ENCODE measurements around the gene CDK2AP2.

The CDK2AP2 gene

GRCh38 chr11:67541198-67541597, 33.2 kb upstream of the CDK2AP2 start:
- Histone ChIP-seq H3K4me1 (ENCODE audit: control insufficient read depth, insufficient read depth, low read length) (no peaks in the 10 kb centered on the region), H3K27me3 (ENCODE audit: control insufficient read depth, insufficient read depth, low read length) (no peaks in the 10 kb centered on the region), H3K27ac (ENCODE audit: low read length) (no peak overlapping the region), H3K9me3 (ENCODE audit: control insufficient read depth, insufficient read depth, low read length) (no peaks in the 10 kb centered on the region), H3K36me3 (ENCODE audit: control insufficient read depth, insufficient read depth, low read length) (no peaks in the 10 kb centered on the region), H3K4me3 (ENCODE audit: low read length) (no peak overlapping the region; the same call in 1 of the 2 replicates)
- WGBS (ENCODE audit: insufficient coverage, insufficient read length), result no CpG with 5 or more reads among the region's 6 CpGs
- no peak for DNase-seq (ENCODE audit: low read depth, low spot score)

- Histone ChIP-seq H3K9me3 (ENCODE audit: control insufficient read depth, insufficient read depth, low read length) (0 out of 2 replicates have a peak, but pooled peaks cover 1% of the 10 kb centered on the region), H3K4me1 (ENCODE audit: control insufficient read depth, insufficient read depth, low read length) (no peaks in the 10 kb centered on the region)
These were observed 31.6 kb upstream of the CDK2AP2 start for GRCh38 chr11:67539550-67539949.

GRCh38 chr11:67538823-67539505, 31.0 kb upstream of the CDK2AP2 start:
- no CpG with 5 or more reads among the region's 10 CpGs for WGBS (ENCODE audit: insufficient coverage, insufficient read length)
- no peaks in the 10 kb centered on the region for H3K36me3 ChIP-seq (ENCODE audit: control insufficient read depth, insufficient read depth, low read length)
- H3K9me3 ChIP-seq (ENCODE audit: control insufficient read depth, insufficient read depth, low read length), result 0 out of 2 replicates have a peak, but pooled peaks cover 2% of the 10 kb centered on the region
- H3K27me3 ChIP-seq (ENCODE audit: control insufficient read depth, insufficient read depth, low read length), result no peaks in the 10 kb centered on the region
- no peaks in the 10 kb centered on the region for H3K4me1 ChIP-seq (ENCODE audit: control insufficient read depth, insufficient read depth, low read length)
- H3K4me3 ChIP-seq (ENCODE audit: low read length), result no peak overlapping the region
- DNase-seq (ENCODE audit: low read depth, low spot score), result no peak
- H3K27ac ChIP-seq (ENCODE audit: low read length), result no peak overlapping the region

More at GRCh38 chr11:67539550-67539949, 31.6 kb upstream of the CDK2AP2 start:
- no peak overlapping the region for H3K27ac ChIP-seq (ENCODE audit: low read length)
- DNase-seq (ENCODE audit: low read depth, low spot score), result no peak
- no CpG with 5 or more reads among the region's 4 CpGs for WGBS (ENCODE audit: insufficient coverage, insufficient read length)
- no peak overlapping the region for H3K4me3 ChIP-seq (ENCODE audit: low read length)
- no peaks in the 10 kb centered on the region for H3K27me3 ChIP-seq (ENCODE audit: control insufficient read depth, insufficient read depth, low read length)
- H3K36me3 ChIP-seq (ENCODE audit: control insufficient read depth, insufficient read depth, low read length), result no peaks in the 10 kb centered on the region

- H3K4me1 ChIP-seq (ENCODE audit: control insufficient read depth, insufficient read depth, low read length), result no peaks in the 10 kb centered on the region
- no peak for DNase-seq (ENCODE audit: low read depth, low spot score)
- H3K4me3 ChIP-seq (ENCODE audit: low read length), result no peak overlapping the region
- no peak overlapping the region for H3K27ac ChIP-seq (ENCODE audit: low read length)
- WGBS (ENCODE audit: insufficient coverage, insufficient read length), result no CpG with 5 or more reads among the region's 6 CpGs
- H3K27me3 ChIP-seq (ENCODE audit: control insufficient read depth, insufficient read depth, low read length), result no peaks in the 10 kb centered on the region
- H3K36me3 ChIP-seq (ENCODE audit: control insufficient read depth, insufficient read depth, low read length), result no peaks in the 10 kb centered on the region
- H3K9me3 ChIP-seq (ENCODE audit: control insufficient read depth, insufficient read depth, low read length), result peaks cover 4% of the 10 kb centered on the region
These were observed 30.3 kb upstream of the CDK2AP2 start for GRCh38 chr11:67538306-67538705.

GRCh38 chr11:67535561-67535960, 27.6 kb upstream of the CDK2AP2 start:
- Histone ChIP-seq H3K36me3 (ENCODE audit: control insufficient read depth, insufficient read depth, low read length) (no peaks in the 10 kb centered on the region), H3K27ac (ENCODE audit: low read length) (no peak overlapping the region), H3K9me3 (ENCODE audit: control insufficient read depth, insufficient read depth, low read length) (peaks cover 4% of the 10 kb centered on the region), H3K27me3 (ENCODE audit: control insufficient read depth, insufficient read depth, low read length) (no peaks in the 10 kb centered on the region), H3K4me3 (ENCODE audit: low read length) (no peak overlapping the region), H3K4me1 (ENCODE audit: control insufficient read depth, insufficient read depth, low read length) (no peaks in the 10 kb centered on the region)
- no peak for DNase-seq (ENCODE audit: low read depth, low spot score)
- no CpG with 5 or more reads among the region's 1 CpG for WGBS (ENCODE audit: insufficient coverage, insufficient read length)

GRCh38 chr11:67534070-67534679, 26.2 kb upstream of the CDK2AP2 start:
- Histone ChIP-seq H3K36me3 (ENCODE audit: control insufficient read depth, insufficient read depth, low read length) (no peaks in the 10 kb centered on the region), H3K4me3 (ENCODE audit: low read length) (no peak overlapping the region), H3K9me3 (ENCODE audit: control insufficient read depth, insufficient read depth, low read length) (peaks cover 4% of the 10 kb centered on the region), H3K27me3 (ENCODE audit: control insufficient read depth, insufficient read depth, low read length) (no peaks in the 10 kb centered on the region), H3K4me1 (ENCODE audit: control insufficient read depth, insufficient read depth, low read length) (no peaks in the 10 kb centered on the region), H3K27ac (ENCODE audit: low read length) (no peak overlapping the region)
- DNase-seq (ENCODE audit: low read depth, low spot score), result no peak
- WGBS (ENCODE audit: insufficient coverage, insufficient read length), result 100% methylated on average over 2 of the region's 4 CpGs

GRCh38 chr11:67532889-67533288, 24.9 kb upstream of the CDK2AP2 start:
- H3K9me3 ChIP-seq (ENCODE audit: control insufficient read depth, insufficient read depth, low read length), result peaks cover 4% of the 10 kb centered on the region
- H3K27ac ChIP-seq (ENCODE audit: low read length), result no peak overlapping the region
- H3K27me3 ChIP-seq (ENCODE audit: control insufficient read depth, insufficient read depth, low read length), result no peaks in the 10 kb centered on the region
- H3K4me3 ChIP-seq (ENCODE audit: low read length), result no peak overlapping the region
- H3K36me3 ChIP-seq (ENCODE audit: control insufficient read depth, insufficient read depth, low read length), result no peaks in the 10 kb centered on the region
- no CpG with 5 or more reads among the region's 2 CpGs for WGBS (ENCODE audit: insufficient coverage, insufficient read length)
- no peak for DNase-seq (ENCODE audit: low read depth, low spot score)
- no peaks in the 10 kb centered on the region for H3K4me1 ChIP-seq (ENCODE audit: control insufficient read depth, insufficient read depth, low read length)

- Histone ChIP-seq H3K4me1 (ENCODE audit: control insufficient read depth, insufficient read depth, low read length) (no peaks in the 10 kb centered on the region), H3K27me3 (ENCODE audit: control insufficient read depth, insufficient read depth, low read length) (no peaks in the 10 kb centered on the region), H3K4me3 (ENCODE audit: low read length) (no peak overlapping the region), H3K27ac (ENCODE audit: low read length) (no peak overlapping the region), H3K9me3 (ENCODE audit: control insufficient read depth, insufficient read depth, low read length) (peaks cover 4% of the 10 kb centered on the region), H3K36me3 (ENCODE audit: control insufficient read depth, insufficient read depth, low read length) (no peaks in the 10 kb centered on the region)
- WGBS (ENCODE audit: insufficient coverage, insufficient read length), result no CpG with 5 or more reads among the region's 5 CpGs
- DNase-seq (ENCODE audit: low read depth, low spot score), result no peak
These were observed 22.3 kb upstream of the CDK2AP2 start for GRCh38 chr11:67530282-67530592.

GRCh38 chr11:67528376-67528775, 20.4 kb upstream of the CDK2AP2 start:
- H3K27me3 ChIP-seq (ENCODE audit: control insufficient read depth, insufficient read depth, low read length), result no peaks in the 10 kb centered on the region
- H3K27ac ChIP-seq (ENCODE audit: low read length), result no peak overlapping the region
- H3K4me1 ChIP-seq (ENCODE audit: control insufficient read depth, insufficient read depth, low read length), result no peaks in the 10 kb centered on the region
- H3K36me3 ChIP-seq (ENCODE audit: control insufficient read depth, insufficient read depth, low read length), result no peaks in the 10 kb centered on the region
- no peak overlapping the region for H3K4me3 ChIP-seq (ENCODE audit: low read length)
- H3K9me3 ChIP-seq (ENCODE audit: control insufficient read depth, insufficient read depth, low read length), result no peaks in the 10 kb centered on the region; the same call in none of the 2 replicates
- no CpG with 5 or more reads among the region's 4 CpGs for whole genome bisulfite sequencing (ENCODE audit: insufficient coverage, insufficient read length)
- no peak for DNase-seq (ENCODE audit: low read depth, low spot score)

GRCh38 chr11:67525275-67525976, 17.5 kb upstream of the CDK2AP2 start:
- no CpG with 5 or more reads among the region's 5 CpGs for WGBS (ENCODE audit: insufficient coverage, insufficient read length)
- no peak overlapping the region for H3K4me3 ChIP-seq (ENCODE audit: low read length)
- no peaks in the 10 kb centered on the region for H3K9me3 ChIP-seq (ENCODE audit: control insufficient read depth, insufficient read depth, low read length)
- H3K27ac ChIP-seq (ENCODE audit: low read length), result no peak overlapping the region
- H3K4me1 ChIP-seq (ENCODE audit: control insufficient read depth, insufficient read depth, low read length), result no peaks in the 10 kb centered on the region
- H3K36me3 ChIP-seq (ENCODE audit: control insufficient read depth, insufficient read depth, low read length), result no peaks in the 10 kb centered on the region
- no peak for DNase-seq (ENCODE audit: low read depth, low spot score)
- H3K27me3 ChIP-seq (ENCODE audit: control insufficient read depth, insufficient read depth, low read length), result no peaks in the 10 kb centered on the region

All from iPS DF 6.9 (cell line).